Naive B cell (primary cell): ENCODE data around the gene CHST12. TPM values are rescaled to one million over a fixed set of nuclear protein-coding genes. Genes with fewer than 3 reads are reported as not detected.
"Not testable (repeated sequence)": the region's sequence is repeated elsewhere in the genome, so short reads cannot be mapped to it uniquely, and the experiment has no call there.

Experiments
- ATAC-seq, 2 donors: fragments of 150-1000 bp; cut with Tn5 transposase; 2 replicates each; pipeline ENCODE4 v1.10.0; 2021; ENCODE audit warnings: low read depth in 2 of 2, mild to moderate bottlenecking in 2 of 2, moderate library complexity in 2 of 2
- DNase-seq: peaks from one replicate; pipeline ENCODE4 v3.0.0; 2022
- H3K27ac Mint-ChIP-seq, 6 donors: one replicate each; pipeline ENCODE4 v1.8.0; 2020 to 2022; ENCODE audit warnings: mild to moderate bottlenecking in 6 of 6, mixed read lengths in 6 of 6, moderate library complexity in 5 of 6, inconsistent platforms in 2 of 6
- H3K27me3 Mint-ChIP-seq, 3 donors: one replicate each; pipeline ENCODE4 v1.8.0; 2021 to 2022; ENCODE audit warnings: mixed read lengths in 3 of 3, mild to moderate bottlenecking in 1 of 3
- H3K36me3 Mint-ChIP-seq, 2 donors: one replicate each; pipeline ENCODE4 v1.8.0; 2020 to 2022; ENCODE audit warnings: mixed read lengths in 2 of 2, inconsistent platforms in 1 of 2, mild to moderate bottlenecking in 1 of 2
- H3K4me1 Mint-ChIP-seq, 3 donors: one replicate each; pipeline ENCODE4 v1.8.0; 2020 to 2022; ENCODE audit warnings: mixed read lengths in 3 of 3, inconsistent platforms in 1 of 3, mild to moderate bottlenecking in 1 of 3, moderate library complexity in 1 of 3
- H3K4me3 Mint-ChIP-seq, 8 donors: one replicate each; pipeline ENCODE4 v1.8.0; 2020 to 2022; ENCODE audit warnings: mild to moderate bottlenecking in 8 of 8, mixed read lengths in 8 of 8, moderate library complexity in 8 of 8, inconsistent platforms in 2 of 8
- H3K9me3 Mint-ChIP-seq, 7 donors: one replicate each; pipeline ENCODE4 v1.8.0; 2020 to 2022; ENCODE audit warnings: mixed read lengths in 7 of 7, mild to moderate bottlenecking in 5 of 7, inconsistent platforms in 2 of 7, moderate library complexity in 1 of 7
- polyA plus RNA-seq, 6 donors: library from polyadenylated mRNA; unstranded; fragments of 300-500 nt; fragmentation: Illumina TruSeq; gene quantifications; one replicate each; pipeline ENCODE4 v1.2.3, GENCODE V29; 2021; ENCODE audit warnings: low read depth in 6 of 6

The CHST12 gene
- polyA plus RNA-seq, 6 donors from 2014 or later = 6.5 to 20.9 (median 12.3) TPM

DNA sequence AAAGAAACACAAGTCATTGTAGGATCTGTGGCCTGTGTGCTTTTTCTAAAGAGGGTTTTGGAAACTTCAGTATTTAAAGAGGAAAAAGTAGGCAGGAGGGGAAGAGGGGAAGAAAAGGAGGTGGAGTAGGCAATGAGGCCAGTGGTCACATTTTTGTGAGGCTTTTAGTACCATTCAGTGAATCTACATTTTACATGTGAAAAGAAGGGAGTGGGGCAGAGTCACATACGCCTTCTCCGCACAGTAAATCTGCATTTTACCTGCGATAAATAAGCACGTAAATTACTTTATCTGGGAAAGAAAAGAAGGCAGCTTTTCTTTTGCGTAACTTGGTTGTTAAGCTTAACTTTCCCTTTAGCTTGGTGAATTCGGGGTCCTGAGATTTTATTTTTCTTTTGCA lies 13.2 kb downstream of the CHST12 start:
- H3K4me3 Mint-ChIP-seq = no peak overlapping the region
- ATAC-seq = no peak
- no peak overlapping the region for H3K27ac Mint-ChIP-seq
- no peak for DNase-seq
- peaks cover 3 to 7% of the 10 kb centered on the region in 2 donors for H3K36me3 Mint-ChIP-seq
- H3K9me3 Mint-ChIP-seq = no peaks in the 10 kb centered on the region
- no peaks in the 10 kb centered on the region for H3K27me3 Mint-ChIP-seq
- peaks cover 13 to 41% (median 19%) of the 10 kb centered on the region in 3 donors for H3K4me1 Mint-ChIP-seq

DNA sequence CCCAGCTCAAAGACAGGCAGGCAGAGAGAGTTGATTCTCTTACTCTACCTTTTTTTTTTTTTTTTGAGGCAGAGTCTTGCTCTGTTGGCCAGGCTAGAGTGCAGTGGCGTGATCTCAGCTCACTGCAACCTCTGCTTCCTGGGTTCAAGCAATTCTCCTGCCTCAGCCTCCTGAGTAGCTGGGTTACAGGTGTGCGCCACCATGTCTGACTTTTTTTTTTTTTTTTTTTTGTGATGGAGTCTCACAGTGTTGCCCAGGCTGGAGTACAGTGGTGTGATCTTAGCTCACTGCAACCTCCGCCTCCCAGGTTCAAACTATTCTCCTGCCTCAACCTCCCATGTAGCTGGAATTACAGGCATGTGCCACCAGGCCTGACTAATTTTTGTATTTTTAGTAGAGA lies 13.8 kb downstream of the CHST12 start:
- H3K27me3 Mint-ChIP-seq, ATAC-seq, H3K27ac Mint-ChIP-seq, H3K36me3 Mint-ChIP-seq, H3K4me3 Mint-ChIP-seq, H3K9me3 Mint-ChIP-seq, DNase-seq: not testable (repeated sequence)
- H3K4me1 Mint-ChIP-seq = peaks cover 9 to 41% (median 21%) of the 10 kb centered on the region in 3 donors

DNA sequence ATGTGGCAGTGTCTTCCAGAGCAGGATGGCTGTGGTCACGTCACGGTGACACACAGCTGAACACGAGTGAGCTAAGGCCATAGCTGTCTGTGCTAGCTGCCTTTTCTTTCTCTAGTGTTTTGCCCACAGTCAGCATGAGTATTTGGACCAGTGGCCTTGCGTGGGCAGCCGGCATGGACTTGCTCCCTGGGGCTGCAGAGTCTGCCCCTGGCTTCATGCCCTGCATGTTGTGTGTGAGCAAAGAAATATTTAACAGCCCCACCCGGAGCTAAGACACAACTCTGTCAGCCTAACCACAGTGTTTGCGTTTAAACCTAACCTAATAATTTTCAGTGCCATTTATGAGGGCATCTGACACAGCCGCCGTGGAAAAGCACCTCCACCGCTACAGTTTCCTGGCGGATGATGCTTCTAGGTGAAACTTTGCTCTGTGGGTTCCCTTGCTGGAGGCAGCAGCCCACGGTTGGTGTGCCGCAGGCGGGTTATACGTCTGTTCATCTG lies 14.6 kb downstream of the CHST12 start:
- no peak overlapping the region for H3K4me3 Mint-ChIP-seq
- DNase-seq = no peak

DNA sequence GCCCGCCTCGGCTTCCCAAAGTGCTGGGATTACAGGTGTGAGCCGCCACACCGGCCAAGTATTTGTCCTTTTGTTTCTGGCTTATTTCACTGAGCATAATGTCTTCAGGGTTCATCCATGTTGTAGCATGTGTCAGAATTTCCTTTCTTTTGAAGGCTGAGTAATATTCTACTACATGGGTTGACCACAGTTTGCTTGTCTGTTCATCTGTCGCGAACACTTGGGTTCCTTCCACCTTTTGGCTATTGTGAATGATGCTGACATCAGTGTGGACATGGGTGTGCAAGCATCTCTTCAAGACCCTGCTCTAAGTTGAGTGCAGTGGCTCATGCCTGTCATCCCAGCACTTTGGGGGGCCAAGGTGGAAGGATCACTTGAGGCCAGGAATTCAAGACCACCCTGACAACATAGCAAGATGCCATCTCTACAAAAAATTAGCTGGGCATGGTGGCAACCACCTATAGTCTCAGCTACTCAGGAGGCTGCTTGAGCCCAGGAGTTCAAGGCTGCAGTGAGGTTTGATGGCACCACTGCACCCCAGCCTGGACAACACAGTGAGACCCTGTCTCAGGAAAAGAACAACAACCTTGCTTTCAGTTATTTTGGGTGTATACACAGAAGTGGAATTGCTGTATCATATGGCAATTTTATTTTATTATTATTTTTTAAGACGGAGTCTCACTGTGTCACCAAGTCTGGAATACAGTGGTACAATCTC lies 17.0 kb downstream of the CHST12 start:
- ATAC-seq (no peak), DNase-seq (no peak)
- Mint-ChIP-seq H3K4me1 (peaks cover 11 to 29% (median 15%) of the 10 kb centered on the region in 3 donors), H3K36me3 (peaks cover 3 to 7% of the 10 kb centered on the region in 2 donors), H3K27ac (peak overlapping the region in 1 of 6 donors; percentile 59), H3K4me3 (peak overlapping the region in 1 of 8 donors; percentile 47), H3K9me3 (no peaks in the 10 kb centered on the region), H3K27me3 (no peaks in the 10 kb centered on the region)

More for the DNA sequence above, 14.6 kb downstream of the CHST12 start:
- no peak for ATAC-seq
- H3K27me3 Mint-ChIP-seq = no peaks in the 10 kb centered on the region
- peaks cover 9 to 32% (median 19%) of the 10 kb centered on the region in 3 donors for H3K4me1 Mint-ChIP-seq
- no peaks in the 10 kb centered on the region for H3K9me3 Mint-ChIP-seq
- peaks cover 3 to 7% of the 10 kb centered on the region in 2 donors for H3K36me3 Mint-ChIP-seq
- peak overlapping the region in 2 of 6 donors; percentile 60 to 82 for H3K27ac Mint-ChIP-seq

DNA sequence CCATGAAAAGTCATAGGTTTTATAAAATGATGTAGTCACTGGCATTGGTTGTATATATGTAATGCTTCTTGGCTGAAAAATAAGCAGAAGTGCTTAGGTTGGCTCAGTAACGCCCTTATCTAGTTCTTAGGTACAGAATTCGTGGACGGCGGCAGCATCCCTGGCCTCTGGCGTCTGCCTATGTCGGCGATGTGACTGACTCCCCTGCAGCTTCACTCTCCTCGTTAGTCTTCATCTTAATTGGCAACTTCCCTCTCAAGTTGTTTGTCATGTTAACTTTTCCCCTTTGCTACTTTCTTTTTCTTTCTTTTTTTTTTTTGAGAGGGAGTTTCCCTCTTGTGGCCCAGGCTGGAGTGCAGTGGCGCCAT lies 18.5 kb downstream of the CHST12 start:
- Mint-ChIP-seq H3K27me3 (no peaks in the 10 kb centered on the region), H3K4me3 (peak overlapping the region in 3 of 8 donors; percentile 33 to 54 (median 43)), H3K36me3 (no peaks in the 10 kb centered on the region), H3K4me1 (peaks cover 11 to 27% (median 12%) of the 10 kb centered on the region in 3 donors), H3K9me3 (no peaks in the 10 kb centered on the region), H3K27ac (peak overlapping the region in 3 of 6 donors; percentile 29 to 80 (median 53))
- no peak for DNase-seq
- ATAC-seq = peak in 1 of 2 donors; percentile 27

DNA sequence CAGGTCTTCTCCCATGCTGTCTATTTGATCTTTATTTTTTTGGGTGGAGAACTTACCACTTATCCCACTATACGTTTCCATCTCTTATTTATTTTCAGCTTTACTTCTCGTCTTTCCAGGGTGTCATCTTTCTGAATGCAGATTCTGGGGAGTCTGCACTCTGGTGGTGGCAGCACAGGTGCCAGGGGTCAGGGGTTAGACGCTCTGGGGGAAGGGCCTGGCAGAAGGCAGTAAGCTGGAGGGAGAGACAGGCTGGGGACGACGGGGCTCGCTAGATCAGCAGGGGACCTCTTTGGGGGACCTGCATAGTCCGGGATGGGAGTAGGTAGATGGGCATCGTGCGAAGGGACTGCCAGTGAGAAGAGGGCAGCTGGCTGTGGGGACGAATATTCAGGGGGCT lies 22.3 kb downstream of the CHST12 start:
- peaks cover 9 to 14% (median 11%) of the 10 kb centered on the region in 3 donors for H3K4me1 Mint-ChIP-seq
- H3K27ac Mint-ChIP-seq = no peak overlapping the region
- H3K9me3 Mint-ChIP-seq = peaks cover under 1 to 5% (median 1%) of the 10 kb centered on the region in 7 donors
- peaks cover under 1 to 2% of the 10 kb centered on the region in 2 donors for H3K36me3 Mint-ChIP-seq
- H3K27me3 Mint-ChIP-seq = no peaks in the 10 kb centered on the region
- DNase-seq (no peak), ATAC-seq (no peak)
- H3K4me3 Mint-ChIP-seq = no peak overlapping the region

DNA sequence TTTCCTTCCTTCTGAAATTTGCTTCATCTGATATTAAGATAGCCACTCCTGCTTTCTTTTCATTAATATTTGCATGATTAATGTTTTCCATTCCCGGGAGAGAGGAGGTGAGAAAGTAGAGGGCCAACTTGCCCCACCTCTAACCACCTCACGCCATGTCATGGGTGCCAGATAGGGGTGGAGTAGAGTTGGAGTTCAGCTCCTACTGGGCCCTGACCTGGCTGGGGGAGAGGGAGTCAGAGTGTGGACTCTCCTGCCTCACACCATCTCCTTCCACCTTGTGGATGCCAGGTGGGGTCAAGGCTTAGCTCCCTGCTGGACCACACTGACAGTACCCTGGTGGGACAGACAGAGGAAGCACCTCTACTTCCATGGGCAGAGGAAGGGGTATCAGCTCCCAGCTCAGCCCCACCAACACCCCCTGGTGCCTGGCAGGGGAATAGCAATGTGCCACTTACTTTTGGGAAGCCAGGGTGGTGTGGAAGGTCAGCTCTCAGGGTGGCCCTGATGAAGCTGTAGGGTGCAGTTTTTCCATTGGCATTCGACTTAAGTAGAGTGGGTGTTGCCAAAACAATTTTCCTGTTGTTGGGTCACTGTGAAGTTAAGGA lies 28.0 kb downstream of the CHST12 start:
- peaks cover 5 to 10% (median 7%) of the 10 kb centered on the region in 7 donors for H3K9me3 Mint-ChIP-seq
- no peaks in the 10 kb centered on the region for H3K27me3 Mint-ChIP-seq
- H3K27ac Mint-ChIP-seq = peak overlapping the region in 1 of 6 donors; percentile 65
- H3K4me3 Mint-ChIP-seq = peak overlapping the region in 1 of 8 donors; percentile 82
- H3K4me1 Mint-ChIP-seq = peaks cover 0 to 9% (median 0%) of the 10 kb centered on the region in 3 donors
- H3K36me3 Mint-ChIP-seq = peaks cover 8 to 12% of the 10 kb centered on the region in 2 donors
- ATAC-seq = peak; percentile 21 to 32
- no peak for DNase-seq

DNA sequence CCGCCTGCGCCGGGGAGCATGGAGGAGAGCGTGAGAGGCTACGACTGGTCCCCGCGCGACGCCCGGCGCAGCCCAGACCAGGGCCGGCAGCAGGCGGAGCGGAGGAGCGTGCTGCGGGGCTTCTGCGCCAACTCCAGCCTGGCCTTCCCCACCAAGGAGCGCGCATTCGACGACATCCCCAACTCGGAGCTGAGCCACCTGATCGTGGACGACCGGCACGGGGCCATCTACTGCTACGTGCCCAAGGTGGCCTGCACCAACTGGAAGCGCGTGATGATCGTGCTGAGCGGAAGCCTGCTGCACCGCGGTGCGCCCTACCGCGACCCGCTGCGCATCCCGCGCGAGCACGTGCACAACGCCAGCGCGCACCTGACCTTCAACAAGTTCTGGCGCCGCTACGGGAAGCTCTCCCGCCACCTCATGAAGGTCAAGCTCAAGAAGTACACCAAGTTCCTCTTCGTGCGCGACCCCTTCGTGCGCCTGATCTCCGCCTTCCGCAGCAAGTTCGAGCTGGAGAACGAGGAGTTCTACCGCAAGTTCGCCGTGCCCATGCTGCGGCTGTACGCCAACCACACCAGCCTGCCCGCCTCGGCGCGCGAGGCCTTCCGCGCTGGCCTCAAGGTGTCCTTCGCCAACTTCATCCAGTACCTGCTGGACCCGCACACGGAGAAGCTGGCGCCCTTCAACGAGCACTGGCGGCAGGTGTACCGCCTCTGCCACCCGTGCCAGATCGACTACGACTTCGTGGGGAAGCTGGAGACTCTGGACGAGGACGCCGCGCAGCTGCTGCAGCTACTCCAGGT lies 29.7 kb downstream of the CHST12 start:
- Mint-ChIP-seq H3K9me3 (peaks cover 5 to 10% (median 7%) of the 10 kb centered on the region in 7 donors), H3K4me3 (no peak overlapping the region), H3K27ac (no peak overlapping the region), H3K36me3 (peaks cover 8 to 15% of the 10 kb centered on the region in 2 donors), H3K4me1 (peaks cover 0 to 9% (median 0%) of the 10 kb centered on the region in 3 donors), H3K27me3 (no peaks in the 10 kb centered on the region)
- no peak for ATAC-seq
- no peak for DNase-seq

DNA sequence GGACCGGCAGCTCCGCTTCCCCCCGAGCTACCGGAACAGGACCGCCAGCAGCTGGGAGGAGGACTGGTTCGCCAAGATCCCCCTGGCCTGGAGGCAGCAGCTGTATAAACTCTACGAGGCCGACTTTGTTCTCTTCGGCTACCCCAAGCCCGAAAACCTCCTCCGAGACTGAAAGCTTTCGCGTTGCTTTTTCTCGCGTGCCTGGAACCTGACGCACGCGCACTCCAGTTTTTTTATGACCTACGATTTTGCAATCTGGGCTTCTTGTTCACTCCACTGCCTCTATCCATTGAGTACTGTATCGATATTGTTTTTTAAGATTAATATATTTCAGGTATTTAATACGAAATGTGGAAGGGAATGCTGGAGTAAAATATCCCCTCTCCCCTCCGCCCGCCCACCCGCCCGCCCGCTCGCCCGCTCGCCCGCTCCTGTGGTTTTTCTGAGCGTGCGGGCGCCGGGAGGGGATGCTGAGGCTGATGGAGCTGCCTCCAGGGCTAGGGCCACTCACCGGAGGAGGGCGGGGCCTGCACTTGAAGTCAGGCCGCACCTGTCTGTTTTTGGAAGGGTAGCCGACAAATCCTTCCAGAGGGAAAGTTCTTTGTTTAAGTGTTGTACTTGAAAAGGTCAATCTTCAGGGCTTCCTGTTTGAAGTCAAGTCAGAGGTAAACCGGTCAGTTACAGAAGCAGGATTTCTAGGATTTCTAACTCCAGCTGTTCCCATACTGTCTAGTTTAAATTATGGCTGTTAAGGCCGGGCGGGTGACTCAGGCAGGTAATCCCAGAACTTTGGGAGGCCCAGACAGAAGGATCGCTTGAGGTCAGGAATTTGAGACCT lies 30.5 kb downstream of the CHST12 start:
- ATAC-seq (no peak), DNase-seq (no peak)
- H3K9me3 Mint-ChIP-seq = peaks cover 5 to 10% (median 7%) of the 10 kb centered on the region in 7 donors
- H3K4me3 Mint-ChIP-seq = no peak overlapping the region
- no peak overlapping the region for H3K27ac Mint-ChIP-seq
- peaks cover 8 to 15% of the 10 kb centered on the region in 2 donors for H3K36me3 Mint-ChIP-seq
- H3K4me1 Mint-ChIP-seq = peaks cover 0 to 9% (median 0%) of the 10 kb centered on the region in 3 donors
- H3K27me3 Mint-ChIP-seq = no peaks in the 10 kb centered on the region

DNA sequence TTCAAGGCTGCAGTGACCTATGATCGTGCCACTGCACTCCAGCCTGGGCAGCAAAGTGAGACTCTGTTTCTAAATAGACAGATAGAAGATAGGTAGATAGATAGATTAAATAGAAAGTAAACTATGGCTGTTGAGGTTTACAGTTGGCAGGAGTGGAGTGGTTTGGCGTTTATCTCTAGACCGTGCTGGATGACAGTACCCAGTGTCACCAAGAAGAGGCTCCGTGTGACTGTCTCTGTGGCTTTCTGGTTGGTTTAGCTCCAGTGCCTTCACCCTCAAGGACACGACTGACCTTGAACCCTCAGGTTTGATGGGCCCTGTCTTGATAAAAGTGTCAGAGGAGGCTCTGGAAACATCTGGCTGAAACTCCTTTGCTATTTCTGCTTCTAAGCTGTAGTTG lies 31.7 kb downstream of the CHST12 start:
- Mint-ChIP-seq H3K27me3 (no peaks in the 10 kb centered on the region), H3K27ac (no peak overlapping the region), H3K36me3 (peaks cover 8 to 15% of the 10 kb centered on the region in 2 donors), H3K9me3 (peaks cover 5 to 10% (median 7%) of the 10 kb centered on the region in 7 donors), H3K4me1 (peaks cover 0 to 7% (median 0%) of the 10 kb centered on the region in 3 donors), H3K4me3 (no peak overlapping the region)
- DNase-seq = no peak
- ATAC-seq = no peak

DNA sequence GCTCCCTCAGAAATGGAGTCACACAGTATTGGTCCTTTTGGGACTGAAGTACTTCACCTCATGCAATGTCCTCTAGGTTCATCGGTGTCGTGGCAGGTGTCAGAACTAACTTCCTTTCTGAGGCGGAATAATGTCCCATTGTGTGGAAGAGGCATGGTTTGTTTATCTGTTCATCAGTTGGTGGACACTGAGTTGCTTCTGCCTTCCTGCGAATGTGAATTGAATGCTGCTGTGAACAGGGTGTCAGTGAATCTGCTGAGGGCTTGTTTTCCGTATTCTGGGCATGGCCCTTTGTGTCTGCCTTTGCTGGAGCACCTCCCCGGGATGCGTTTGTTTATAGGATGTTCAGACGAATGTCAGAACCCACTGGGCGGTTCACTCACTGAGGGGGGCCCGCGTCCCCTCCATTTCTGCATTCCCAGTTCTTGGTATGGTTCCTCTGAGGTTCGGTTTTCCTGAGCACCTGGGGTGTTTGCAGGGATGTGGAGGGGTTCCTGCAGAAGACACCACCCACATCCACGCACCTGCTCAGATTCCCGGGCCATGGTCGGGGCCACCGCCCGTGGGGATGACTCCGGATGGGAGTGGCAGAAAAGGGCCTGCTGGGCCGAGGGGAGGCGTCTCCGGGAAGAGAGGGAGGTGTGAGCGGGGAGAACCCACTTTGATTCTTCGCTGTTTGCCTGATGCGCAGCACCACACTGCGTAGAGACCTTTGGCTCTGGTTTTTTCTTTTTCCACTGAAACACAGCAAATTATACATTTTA lies 33.1 kb downstream of the CHST12 start:
- H3K36me3 Mint-ChIP-seq = peaks cover 0 to 9% of the 10 kb centered on the region in 2 donors
- ATAC-seq = no peak
- DNase-seq = no peak
- H3K4me3 Mint-ChIP-seq = peak overlapping the region in 1 of 8 donors; percentile 52
- H3K4me1 Mint-ChIP-seq = peaks cover 0 to 6% (median 0%) of the 10 kb centered on the region in 3 donors
- H3K9me3 Mint-ChIP-seq = peaks cover 0 to 2% (median 0%) of the 10 kb centered on the region in 7 donors
- peak overlapping the region in 1 of 6 donors; percentile 42 for H3K27ac Mint-ChIP-seq
- no peaks in the 10 kb centered on the region for H3K27me3 Mint-ChIP-seq

DNA sequence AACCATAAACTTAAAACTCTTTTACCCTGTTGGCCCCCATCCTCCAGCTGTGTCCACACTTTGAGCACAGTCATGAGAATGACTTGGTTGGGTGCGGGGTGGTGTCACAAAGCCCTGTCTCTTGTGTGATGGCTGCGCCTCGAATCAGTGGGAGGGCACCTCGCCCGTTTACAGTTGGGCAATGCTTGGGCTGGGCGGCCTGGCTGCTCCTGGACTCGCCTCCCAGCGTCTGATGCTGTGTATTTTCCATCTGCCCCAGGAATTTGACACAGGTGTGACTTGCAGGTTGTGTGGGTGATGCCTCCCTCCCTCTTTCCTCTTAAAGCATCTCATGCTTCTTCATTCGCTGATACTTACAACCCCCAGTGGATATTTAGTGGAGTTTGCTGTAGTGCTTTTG lies 33.7 kb downstream of the CHST12 start:
- Mint-ChIP-seq H3K27ac (peak overlapping the region in 1 of 6 donors; percentile 38), H3K36me3 (peaks cover 0 to 9% of the 10 kb centered on the region in 2 donors), H3K4me1 (peaks cover 2 to 12% (median 5%) of the 10 kb centered on the region in 3 donors), H3K27me3 (no peaks in the 10 kb centered on the region), H3K9me3 (no peaks in the 10 kb centered on the region), H3K4me3 (no peak overlapping the region)
- ATAC-seq (no peak), DNase-seq (no peak)
